ENCODE measurements around the gene FGFR2. TPM values are rescaled to one million over a fixed set of nuclear protein-coding genes. Genes with fewer than 3 reads are reported as not detected.

Gene FGFR2
- total and polyA plus RNA-seq, 12 donors, result 19.5 to 79.2 (median 39.3) TPM

- WGBS, 4 donors, result 83 to 88% (median 86%) methylated on average over 11 to 13 of the region's 13 CpGs
Observed at GRCh38 chr10:121531076-121531829, 67.0 kb downstream of the FGFR2 start.

GRCh38 chr10:121530481-121531075 lies 67.7 kb downstream of the FGFR2 start:
- intact Hi-C loops (cut with DNase I), result no loop called here
- H3K9me3 ChIP-seq (replicated peaks in 1 of 3), result no peaks in the 10 kb centered on the region
- H3K27me3 ChIP-seq, result no peaks in the 10 kb centered on the region
- no peak for DNase-seq
- H3K27ac ChIP-seq, result no peak overlapping the region
- WGBS, 4 donors, result 79 to 96% (median 94%) methylated on average over 7 of the region's 7 CpGs
- H3K4me1 ChIP-seq (replicated peaks in 1 of 2), result no peaks in the 10 kb centered on the region
- no peak overlapping the region for H3K4me3 ChIP-seq
- no peaks in the 10 kb centered on the region for H3K36me3 ChIP-seq (replicated peaks in 1 of 2)
- TF ChIP-seq CTCF (IDR thresholded peaks at IDR 0.05) (no peak), POLR2A (IDR thresholded peaks at IDR 0.05) (no peak)

More at GRCh38 chr10:121531076-121531829, 67.0 kb downstream of the FGFR2 start:
- Histone ChIP-seq H3K4me3 (no peak overlapping the region), H3K36me3 (replicated peaks in 1 of 2) (no peaks in the 10 kb centered on the region), H3K9me3 (replicated peaks in 1 of 3) (no peaks in the 10 kb centered on the region), H3K4me1 (replicated peaks in 1 of 2) (no peaks in the 10 kb centered on the region), H3K27ac (no peak overlapping the region), H3K27me3 (no peaks in the 10 kb centered on the region)
- intact Hi-C loops (cut with DNase I), result no loop called here
- DNase-seq, result no peak
- TF ChIP-seq POLR2A (IDR thresholded peaks at IDR 0.05) (no peak), CTCF (IDR thresholded peaks at IDR 0.05) (no peak)

- DNase-seq, result no peak
Observed at GRCh38 chr10:121527690-121528089, 70.6 kb downstream of the FGFR2 start.

More at GRCh38 chr10:121527690-121528089, 70.6 kb downstream of the FGFR2 start:
- intact Hi-C loops (cut with DNase I), result no loop called here
- H3K27me3 ChIP-seq, result no peaks in the 10 kb centered on the region
- TF ChIP-seq POLR2A (IDR thresholded peaks at IDR 0.05) (no peak), CTCF (IDR thresholded peaks at IDR 0.05) (no peak)
- no peaks in the 10 kb centered on the region for H3K36me3 ChIP-seq (replicated peaks in 1 of 2)
- H3K9me3 ChIP-seq (replicated peaks in 1 of 3), result no peaks in the 10 kb centered on the region
- no peak overlapping the region for H3K27ac ChIP-seq
- 75 to 85% (median 82%) methylated on average over 6 of the region's 6 CpGs for WGBS, 4 donors
- no peaks in the 10 kb centered on the region for H3K4me1 ChIP-seq (replicated peaks in 1 of 2)
- H3K4me3 ChIP-seq, result no peak overlapping the region
